ENCODE measurements around the gene FNDC3B.

DNA sequence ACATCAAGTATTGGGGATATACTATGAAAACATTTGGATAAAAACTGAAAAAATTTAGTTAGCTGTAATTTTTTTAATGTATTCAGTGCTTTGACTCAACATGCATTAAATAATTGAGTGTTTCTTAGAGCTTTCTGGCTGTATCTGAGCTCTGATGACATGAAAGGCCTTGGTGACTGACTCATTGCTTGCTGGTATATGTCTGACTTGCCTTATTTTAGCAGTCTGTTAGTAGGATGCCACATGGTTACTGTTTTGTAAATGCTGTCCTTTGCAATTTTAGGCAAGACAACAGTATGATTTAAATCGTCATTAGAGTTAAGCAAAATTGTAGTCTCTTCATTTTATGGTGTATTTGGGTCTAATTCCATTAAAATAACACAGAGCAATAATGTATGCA is 209.7 kb downstream of the FNDC3B start:
- TF ChIP-seq CTCF (IDR thresholded peaks at IDR 0.05), result no peak
- no peak for TF ChIP-seq ZFX (IDR thresholded peaks at IDR 0.05; ENCODE audit: borderline replicate concordance)
